Transverse colon (tissue), 4 donors: ENCODE data around the gene PCLO. TPM values are rescaled to one million over a fixed set of nuclear protein-coding genes. Genes with fewer than 3 reads are reported as not detected.

ENCODE experiments used
- DNase-seq: peaks from one replicate; pipeline ENCODE4 v3.0.0-alpha.2; 2019
- H3K27ac ChIP-seq, 4 donors: fragments of 200-600 bp; sonication (generic); 2 replicates each; pipeline ENCODE4 v1.5.1; 2016 to 2018; ENCODE audit warnings: inconsistent platforms in 4 of 4
- H3K27me3 ChIP-seq: fragments of 200-600 bp; sonication (generic); 2 replicates; pipeline ENCODE4 v1.5.1; 2017; ENCODE audit warnings: inconsistent platforms
- H3K36me3 ChIP-seq, 4 donors: fragments of 200-600 bp; sonication (generic); 2 replicates each; pipeline ENCODE4 v1.5.1; 2017 to 2019; ENCODE audit warnings: inconsistent platforms in 4 of 4
- H3K4me1 ChIP-seq, 4 donors: fragments of 200-600 bp; sonication (generic); 2 replicates each; pipeline ENCODE4 v1.5.1; 2017 to 2020; ENCODE audit warnings: inconsistent platforms in 4 of 4
- H3K4me3 ChIP-seq, 4 donors: fragments of 200-600 bp; sonication (generic); 1 replicate in 1 of 4; 2 replicates in 3 of 4; pipeline versions ENCODE4 v1.5.1 to v1.6.1; 2017 to 2019; ENCODE audit warnings: inconsistent platforms in 4 of 4
- H3K9me3 ChIP-seq, 2 donors: fragments of 200-600 bp; sonication (generic); 2 replicates each; pipeline ENCODE4 v1.5.1; 2017 to 2019; ENCODE audit warnings: inconsistent platforms in 2 of 2
- CTCF ChIP-seq, 5 experiments: fragments of 200-600 bp in 3 of 5; fragments of 450-650 bp in 2 of 5; sonication (generic) in 3 of 5; IDR thresholded peaks; 1 replicate in 2 of 5; 2 replicates in 3 of 5; pipeline ENCODE4 v1.5.1; 2016 to 2017; ENCODE audit warnings: antibody characterized with exemption in 5 of 5, inconsistent platforms in 3 of 5, mild to moderate bottlenecking in 2 of 5, moderate library complexity in 1 of 5
- EP300 ChIP-seq: sonication (generic); formaldehyde crosslinking; IDR thresholded peaks from one replicate; pipeline ENCODE4 v1.6.1; 2017; ENCODE audit warnings: antibody characterized with exemption, low read depth
- POLR2A ChIP-seq: fragments of 450-650 bp; IDR thresholded peaks from one replicate; pipeline ENCODE4 v1.6.1; 2016; ENCODE audit warnings: antibody characterized with exemption, mild to moderate bottlenecking, moderate library complexity
- POLR2AphosphoS5 ChIP-seq, 3 donors: sonication (generic); formaldehyde crosslinking; IDR thresholded peaks; one replicate each; pipeline ENCODE4 v1.6.1; 2016; ENCODE audit warnings: antibody characterized with exemption in 3 of 3
- WGBS, 2 donors: methylation state at CpG; one replicate each; pipeline ENCODE4 v1.1.5; 2018; ENCODE audit warnings: low coverage in 1 of 2; 5-methylcytosine and 5-hydroxymethylcytosine counted together
- in situ Hi-C, 4 donors: fragments of 200-750 bp; cut with MboI; loops; one replicate each; pipeline versions ENCODE4 v1.15.0 to v1.15.1; 2017; ENCODE audit warnings: low sequenced_read_pairs in 3 of 4, low pct_ligation_motif_present in 1 of 4, low pct_unique_long_range_greater_than_20kb in 1 of 4
- intact Hi-C: fragments of 100-400 bp; cut with DNase I; formaldehyde crosslinking; loops from one replicate; pipeline ENCODE4 v1.15.1; 2023; ENCODE audit warnings: low total_unique reads
- total RNA-seq, 4 donors: library from RNA; depleted of rRNA; stranded (reverse); fragments of >200 nt; gene quantifications; one replicate each; pipeline ENCODE4 v1.1.0, GENCODE V29; 2016

Gene PCLO
- total RNA-seq, 4 donors from 2014 or later: 9.8 to 39.8 (median 16.2) TPM

- H3K9me3 ChIP-seq: peaks cover 15 to 16% of the 10 kb centered on the region in 2 donors
- H3K36me3 ChIP-seq: no peaks in the 10 kb centered on the region
- TF ChIP-seq CTCF (IDR thresholded peaks at IDR 0.05): no peak
- no peak for TF ChIP-seq EP300
- H3K4me3 ChIP-seq: no peak overlapping the region
- no peak for DNase-seq
- no peaks in the 10 kb centered on the region for H3K4me1 ChIP-seq
- intact Hi-C loops (no loop called here), in situ Hi-C loops (no loop called here)
- WGBS, 2 donors: 38% methylated on average over 1 of the region's 1 CpG; no CpG with 5 or more reads in 1 of the 2 donors
- H3K27ac ChIP-seq: no peak overlapping the region
- H3K27me3 ChIP-seq: no peaks in the 10 kb centered on the region
Observed at GRCh38 chr7:83119026-83119382, 43.7 kb downstream of the PCLO start.

GRCh38 chr7:83118347-83119025, 44.2 kb downstream of the PCLO start:
- Histone ChIP-seq H3K27me3 (no peaks in the 10 kb centered on the region), H3K4me1 (no peaks in the 10 kb centered on the region), H3K9me3 (peaks cover 14 to 15% of the 10 kb centered on the region in 2 donors), H3K4me3 (no peak overlapping the region), H3K27ac (no peak overlapping the region), H3K36me3 (no peaks in the 10 kb centered on the region)
- intact Hi-C loops: no loop called here
- in situ Hi-C loops: no loop called here
- WGBS, 2 donors: 82 to 96% methylated on average over 2 to 3 of the region's 3 CpGs
- TF ChIP-seq POLR2AphosphoS5 (IDR thresholded peaks at IDR 0.05): no peak
- TF ChIP-seq CTCF (IDR thresholded peaks at IDR 0.05): no peak
- no peak for TF ChIP-seq EP300
- no peak for TF ChIP-seq POLR2A
- DNase-seq: no peak

GRCh38 chr7:83117466-83117865, 45.2 kb downstream of the PCLO start:
- Histone ChIP-seq H3K27ac (no peak overlapping the region), H3K4me3 (no peak overlapping the region), H3K9me3 (peaks cover 6 to 8% of the 10 kb centered on the region in 2 donors), H3K4me1 (no peaks in the 10 kb centered on the region), H3K36me3 (no peaks in the 10 kb centered on the region), H3K27me3 (no peaks in the 10 kb centered on the region)
- TF ChIP-seq EP300 (no peak), CTCF (IDR thresholded peaks at IDR 0.05) (no peak), POLR2AphosphoS5 (IDR thresholded peaks at IDR 0.05) (no peak)
- intact Hi-C loops: no loop called here
- in situ Hi-C loops: no loop called here
- DNase-seq: no peak
- 80 to 85% methylated on average over 1 to 2 of the region's 2 CpGs for WGBS, 2 donors

DNA sequence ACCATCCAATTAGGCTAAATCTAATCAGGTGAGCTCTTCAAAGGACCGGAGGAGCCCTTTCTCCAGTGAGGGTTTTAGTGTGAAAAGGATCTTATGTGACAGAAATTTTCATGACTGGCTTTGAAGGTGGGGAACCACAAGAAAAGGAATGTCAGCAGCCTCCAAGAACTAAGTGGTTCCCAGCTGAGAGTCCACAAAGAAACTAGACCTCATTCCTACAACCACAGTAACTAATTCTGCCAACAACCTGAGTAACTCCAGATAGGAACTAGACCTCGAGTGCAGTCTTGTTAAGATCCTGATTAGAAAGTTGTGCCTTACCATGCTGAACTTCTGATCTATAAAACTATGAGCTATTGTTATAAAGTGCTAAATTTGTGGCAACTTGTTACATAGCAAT, 51.3 kb downstream of the PCLO start:
- 62 to 80% methylated on average over 2 of the region's 2 CpGs for WGBS, 2 donors
- intact Hi-C loops (no loop called here), in situ Hi-C loops (no loop called here)
- no peak overlapping the region for H3K27ac ChIP-seq
- no peak for DNase-seq
- no peaks in the 10 kb centered on the region for H3K4me1 ChIP-seq
- H3K36me3 ChIP-seq: no peaks in the 10 kb centered on the region
- TF ChIP-seq POLR2AphosphoS5 (IDR thresholded peaks at IDR 0.05) (no peak), EP300 (no peak), POLR2A (no peak), CTCF (IDR thresholded peaks at IDR 0.05) (no peak)
- no peak overlapping the region for H3K4me3 ChIP-seq
- no peaks in the 10 kb centered on the region for H3K27me3 ChIP-seq
- H3K9me3 ChIP-seq: no peaks in the 10 kb centered on the region
